LoVo (cell line): ENCODE data around the gene MUC5B.

Experiments
- DNase-seq: peaks from one replicate; pipeline ENCODE4 v3.0.0-alpha.2; 2016; ENCODE audit warnings: low spot score

Gene MUC5B

DNA sequence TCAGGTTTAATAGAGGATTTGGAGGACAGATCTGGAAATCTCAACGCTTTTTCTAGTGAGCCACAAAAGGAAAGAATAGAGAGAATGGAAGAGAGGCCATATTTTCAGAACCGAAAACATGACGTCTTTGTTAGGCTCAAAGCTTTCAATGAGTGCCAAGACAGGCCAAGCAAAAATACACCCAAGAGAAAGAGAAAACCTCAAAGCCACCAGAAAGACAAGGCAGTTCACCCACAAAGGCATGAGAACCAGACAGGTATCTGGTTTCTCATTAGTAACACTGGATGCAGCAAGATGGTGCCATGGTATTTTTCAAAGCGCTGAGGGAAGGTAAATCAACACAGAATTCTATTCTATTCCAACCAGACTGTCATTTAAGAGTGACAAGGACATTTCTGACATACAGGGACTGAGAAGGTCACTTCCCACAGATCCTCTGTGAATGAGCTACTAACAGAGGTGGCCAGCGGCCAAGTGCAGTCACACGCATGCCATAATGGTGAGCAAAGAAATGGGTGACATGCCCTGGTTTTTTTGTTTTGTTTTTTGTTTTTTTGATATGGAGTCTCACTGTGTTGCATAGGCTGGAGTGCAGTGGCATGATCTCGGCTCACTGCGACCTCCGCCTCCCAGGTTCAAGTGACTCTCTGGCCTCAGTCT, 44.7 kb downstream of the MUC5B start:
- no peak for DNase-seq

DNA sequence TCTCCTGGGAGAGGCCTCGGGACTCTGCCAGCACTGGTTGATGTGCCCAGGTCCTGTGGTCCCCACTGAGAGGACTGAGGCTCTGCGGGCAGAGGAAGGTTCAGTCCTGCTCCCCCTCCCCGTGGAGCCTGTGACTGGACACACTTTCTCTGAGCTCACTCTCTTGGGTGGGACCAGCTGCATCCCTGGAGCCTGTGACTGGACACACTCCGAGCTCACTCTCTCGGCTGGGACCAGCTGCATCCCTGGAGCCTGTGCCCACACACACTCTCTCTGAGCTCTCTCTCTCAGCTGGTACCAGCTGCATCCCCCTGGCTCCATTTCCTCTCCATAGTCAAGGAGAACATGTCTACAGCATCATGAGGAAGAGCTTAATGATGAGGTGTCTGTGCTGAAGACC, 47.1 kb downstream of the MUC5B start:
- no peak for DNase-seq

DNA sequence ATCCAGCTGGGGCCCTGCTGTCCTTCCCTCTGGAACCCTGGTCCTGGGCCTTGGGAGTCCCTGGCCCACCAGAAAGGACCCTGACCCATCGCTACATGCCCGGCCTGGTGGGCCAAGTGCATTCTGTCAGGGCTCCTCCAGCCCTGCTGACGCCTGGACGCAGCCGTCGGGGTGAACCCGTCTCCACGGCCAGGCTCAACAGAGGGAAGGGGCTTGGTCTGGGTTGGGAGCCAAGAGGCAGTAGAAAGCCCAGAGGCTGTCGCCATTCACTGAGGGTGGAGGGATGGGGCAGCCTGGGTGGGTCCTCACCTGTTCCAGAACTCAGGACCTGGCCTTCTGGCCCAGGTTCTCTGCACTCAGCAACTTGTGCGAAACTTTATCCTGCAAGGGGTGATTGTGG, 47.6 kb downstream of the MUC5B start:
- DNase-seq, result no peak

DNA sequence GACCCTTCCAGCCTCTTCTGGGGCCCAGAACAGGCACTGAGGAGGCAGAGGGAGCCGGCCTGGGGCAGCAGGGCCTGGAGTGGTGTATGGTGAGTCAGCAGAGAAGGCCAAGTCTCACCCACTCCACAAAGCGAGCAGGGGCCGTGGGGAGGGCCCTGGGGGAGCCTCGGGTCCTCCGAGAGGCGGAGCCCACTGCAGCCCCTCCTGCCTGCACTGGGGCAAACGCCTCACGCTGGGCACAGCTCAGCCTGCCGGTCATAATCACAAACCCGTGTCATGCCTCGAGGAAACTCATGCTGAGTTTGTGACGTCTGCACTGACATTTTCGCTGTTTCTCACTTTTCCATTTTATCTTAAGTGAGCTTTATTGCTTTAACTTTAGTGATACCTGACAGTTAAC, 48.1 kb downstream of the MUC5B start:
- DNase-seq, result no peak

DNA sequence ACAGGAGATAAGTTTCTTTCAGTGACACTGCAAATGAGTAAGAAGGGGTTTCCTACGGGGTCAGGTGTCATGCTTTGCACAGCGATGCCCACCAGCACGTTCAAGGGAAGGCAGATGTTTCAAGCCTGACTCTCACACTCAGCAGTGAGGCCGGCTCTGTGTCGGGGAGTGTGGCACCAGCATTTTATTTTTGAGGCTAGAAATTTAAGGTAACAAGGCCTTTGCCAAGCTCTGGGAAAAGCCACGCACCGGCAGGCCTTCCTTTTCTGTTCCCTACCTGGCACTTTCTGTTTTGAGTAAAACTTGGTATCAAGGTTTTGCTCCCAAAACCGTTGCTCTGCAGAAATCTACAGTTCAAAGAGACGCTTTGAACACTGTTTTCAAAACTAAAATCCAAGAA, 48.5 kb downstream of the MUC5B start:
- no peak for DNase-seq

DNA sequence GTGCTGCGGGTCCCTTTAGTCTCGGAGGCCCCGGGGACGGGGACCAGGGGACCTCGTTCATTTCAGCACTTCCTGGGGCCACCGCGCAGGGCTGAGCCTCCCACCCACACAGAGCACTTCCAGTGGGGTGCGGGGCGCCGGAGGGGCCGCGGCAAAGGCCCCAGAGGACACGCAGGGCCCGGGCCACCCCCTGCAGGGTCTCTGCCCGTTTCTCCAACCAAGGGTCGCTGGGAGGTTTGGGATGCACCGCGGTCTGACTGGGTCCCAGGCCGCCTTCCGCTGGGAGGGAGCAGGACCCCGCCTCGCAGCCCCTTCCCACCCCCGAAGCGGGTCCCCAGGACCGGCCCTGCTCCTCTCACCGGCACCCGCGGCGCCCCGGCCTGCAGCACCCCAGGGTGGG, 49.1 kb downstream of the MUC5B start:
- no peak for DNase-seq

DNA sequence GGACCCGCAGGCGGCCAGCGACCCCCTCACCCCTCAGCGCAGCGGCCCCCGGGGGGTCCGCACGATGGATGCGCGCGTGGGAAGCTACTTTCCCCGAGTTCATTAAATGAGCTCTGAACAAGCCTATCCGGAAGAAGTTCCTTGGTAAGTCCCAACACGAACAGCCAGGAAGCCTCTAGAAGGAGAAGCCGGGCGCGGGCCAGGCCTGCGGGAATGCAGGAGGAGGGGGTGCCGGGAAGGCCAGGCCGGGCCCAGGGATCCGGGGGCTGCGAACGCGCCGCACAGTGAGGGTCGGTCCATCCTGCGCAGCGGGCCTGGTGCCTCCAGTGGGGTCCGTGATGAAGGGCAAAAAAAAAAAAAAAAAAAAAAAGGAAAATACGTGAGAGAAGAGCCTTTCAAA, 49.7 kb downstream of the MUC5B start:
- no peak for DNase-seq

DNA sequence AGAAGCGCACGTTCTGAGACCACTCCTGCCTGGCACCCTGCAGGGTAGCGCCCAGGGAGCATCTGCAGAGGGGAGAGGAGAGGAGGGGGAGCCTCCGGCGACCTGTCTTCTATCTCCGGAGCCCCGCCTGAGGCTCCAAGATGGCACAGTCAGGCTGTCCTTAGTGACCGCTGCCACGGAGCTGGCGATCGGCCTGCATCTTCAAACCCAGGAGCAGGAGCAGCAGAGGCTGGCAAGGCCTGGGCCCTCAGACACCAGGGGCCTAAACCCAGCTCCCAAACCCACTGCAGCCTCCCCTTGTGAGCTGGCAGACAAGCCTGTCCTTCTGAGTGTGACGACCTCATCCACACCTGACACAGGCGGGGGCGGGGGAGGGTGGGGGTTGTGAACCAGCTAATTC, 51.6 kb downstream of the MUC5B start:
- DNase-seq, result no peak

DNA sequence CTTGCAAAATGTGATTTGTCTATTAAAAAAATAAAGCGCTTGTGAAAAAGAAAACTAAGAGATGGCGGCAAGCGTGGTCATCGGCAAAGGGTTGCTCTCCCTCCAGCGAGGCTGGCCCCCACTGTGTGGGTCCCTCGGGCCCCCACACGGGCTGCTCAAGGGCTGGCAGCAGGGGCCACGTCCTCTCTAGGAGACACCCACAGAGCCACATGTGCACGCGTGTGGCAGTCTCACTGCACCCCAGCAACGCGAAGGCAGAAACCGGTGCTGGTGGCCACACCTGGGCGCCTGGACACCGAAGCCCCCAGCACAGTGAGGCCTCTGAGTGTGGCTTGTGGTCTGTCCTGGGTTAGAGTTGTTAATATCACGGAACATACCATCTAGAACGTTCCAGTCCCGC, 52.2 kb downstream of the MUC5B start:
- no peak for DNase-seq

DNA sequence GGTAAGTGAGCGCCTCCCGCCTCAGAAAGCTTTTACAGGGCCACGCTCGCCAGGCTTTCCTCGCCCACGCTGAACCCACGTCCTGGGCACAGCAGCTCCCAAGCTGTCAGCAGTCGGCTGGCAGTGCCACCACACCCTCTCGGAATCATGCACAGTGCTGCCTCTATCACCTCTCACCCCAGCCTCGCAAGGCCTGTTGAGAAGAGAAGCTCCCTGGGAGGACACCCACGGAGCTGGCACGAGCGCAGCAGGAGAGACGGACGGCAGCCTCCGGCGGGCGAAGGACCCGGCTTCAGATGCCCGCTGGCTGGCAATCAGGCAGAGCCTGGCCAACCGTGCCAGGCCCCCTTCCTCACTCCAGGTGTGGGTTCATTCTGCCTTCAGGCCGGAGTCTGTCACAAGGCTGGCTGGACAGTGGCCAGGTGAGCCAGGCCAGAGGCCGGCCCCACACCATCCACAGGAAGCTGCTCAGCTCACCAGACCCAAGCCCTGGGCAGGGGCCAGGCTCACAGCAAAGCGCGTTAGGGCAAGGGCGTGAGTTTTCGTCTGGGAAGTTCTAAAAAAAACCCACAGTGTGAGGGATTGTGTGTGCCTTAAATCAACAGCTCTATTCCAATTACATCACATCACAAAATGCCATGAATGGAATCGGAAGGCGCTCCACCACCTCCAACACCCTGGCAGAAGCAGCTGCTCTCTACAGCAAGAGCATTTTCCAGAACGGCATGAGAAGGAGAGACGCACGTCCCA, 53.4 kb downstream of the MUC5B start:
- DNase-seq, result no peak

DNA sequence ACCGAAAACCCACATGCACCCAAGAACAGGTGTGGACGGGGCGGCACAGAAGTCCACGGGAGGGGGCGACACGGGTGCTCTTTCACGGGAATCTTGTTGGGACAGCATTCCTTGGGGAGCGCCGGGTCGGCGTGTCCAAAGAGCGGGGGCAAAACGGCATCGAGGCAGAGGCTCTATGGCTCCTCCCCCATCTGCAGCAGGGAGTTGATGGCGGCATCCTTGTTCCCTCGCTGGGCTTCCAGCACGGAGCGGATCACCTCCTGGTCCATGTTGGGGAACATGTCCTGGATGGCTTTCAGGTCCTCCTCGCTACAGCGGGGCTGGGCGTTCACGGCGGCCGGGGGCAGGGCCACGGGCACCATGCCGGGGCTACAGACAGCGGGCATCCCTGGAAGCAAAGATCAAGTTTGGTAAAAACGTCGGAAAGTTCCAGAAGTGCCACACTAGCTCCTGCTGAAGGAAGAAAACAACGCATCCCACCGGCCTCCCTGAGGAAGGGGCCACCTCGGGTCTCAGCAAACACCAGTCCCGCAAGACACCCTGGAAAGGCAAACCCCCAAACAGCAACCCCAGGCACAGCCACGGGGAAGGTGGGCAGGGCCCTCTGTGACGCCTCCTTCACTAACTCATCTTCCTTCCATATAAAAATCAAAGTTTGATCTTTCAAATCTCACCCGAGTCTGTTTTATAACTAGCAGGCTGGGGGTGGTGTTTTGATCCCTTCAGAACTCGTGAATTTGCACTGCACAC, 54.2 kb downstream of the MUC5B start:
- no peak for DNase-seq

DNA sequence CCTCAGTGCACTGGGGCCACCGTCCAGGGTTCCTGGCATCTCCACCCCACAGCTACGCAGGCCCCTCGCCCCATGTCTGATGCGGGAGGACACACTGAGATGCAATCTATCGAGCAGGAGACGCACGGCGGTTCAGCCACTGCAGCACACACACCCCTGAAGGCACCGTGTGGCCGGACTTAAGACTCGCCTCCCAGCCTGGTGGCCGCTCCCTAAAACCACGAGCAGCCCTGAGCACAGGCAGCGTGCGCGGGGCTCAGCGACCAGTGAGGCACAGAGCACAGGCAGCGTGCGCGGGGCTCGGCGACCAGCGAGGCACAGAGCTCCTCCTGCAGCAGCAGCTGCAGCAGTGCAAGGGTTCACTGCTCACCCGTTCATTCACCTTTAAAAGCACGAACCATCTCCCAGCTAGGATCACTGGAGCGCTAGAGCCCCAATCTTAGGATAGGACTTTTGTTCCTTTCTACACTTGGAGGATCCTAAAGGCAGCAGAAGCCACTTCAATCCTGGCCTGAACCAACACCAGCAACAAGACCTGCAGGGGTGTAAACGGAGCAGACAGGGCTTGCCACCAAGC, 55.2 kb downstream of the MUC5B start:
- DNase-seq, result no peak

DNA sequence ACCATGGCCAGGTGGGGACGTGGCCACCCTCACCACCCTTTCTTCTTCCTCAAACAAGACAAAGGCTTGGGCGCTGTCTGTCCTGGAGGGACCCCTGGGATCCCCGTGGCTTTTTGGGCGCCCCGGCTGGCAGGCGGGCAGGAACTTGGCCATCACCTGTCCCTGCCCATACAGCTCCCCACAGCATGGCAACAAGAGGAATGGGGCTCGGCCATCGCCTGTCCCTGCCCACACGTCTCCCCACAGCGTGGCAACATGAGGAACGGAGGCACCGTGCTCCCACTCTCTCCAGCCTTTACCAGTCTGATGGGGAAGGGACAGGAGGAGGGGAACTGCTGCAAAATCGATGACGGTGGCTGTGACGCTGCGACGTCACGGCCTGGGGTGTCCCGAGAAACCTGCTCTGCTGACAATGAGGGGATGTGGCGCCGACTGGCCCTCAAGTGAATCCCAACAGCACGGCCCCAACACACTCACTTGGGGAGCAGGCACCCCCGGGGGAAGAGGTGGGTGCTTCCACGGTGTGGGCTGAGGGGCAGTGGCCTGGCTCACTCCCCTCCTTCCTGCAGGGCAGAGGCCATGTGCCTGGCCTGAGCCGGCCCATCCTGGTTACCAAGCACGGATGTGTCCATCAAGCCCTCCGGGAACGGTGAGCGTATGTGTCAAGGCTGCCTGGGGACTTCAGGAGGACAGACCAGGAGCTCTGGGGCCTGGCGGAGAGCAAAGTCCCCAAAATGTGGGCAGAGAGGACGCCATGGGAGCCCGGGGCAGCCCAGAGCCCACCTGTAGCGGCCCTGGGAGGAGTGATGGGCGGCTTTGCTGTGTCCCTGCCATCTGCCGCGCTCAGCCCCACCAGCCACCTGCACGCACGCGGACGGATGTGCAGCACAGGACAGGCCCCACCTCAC, 56.2 kb downstream of the MUC5B start:
- no peak for DNase-seq

DNA sequence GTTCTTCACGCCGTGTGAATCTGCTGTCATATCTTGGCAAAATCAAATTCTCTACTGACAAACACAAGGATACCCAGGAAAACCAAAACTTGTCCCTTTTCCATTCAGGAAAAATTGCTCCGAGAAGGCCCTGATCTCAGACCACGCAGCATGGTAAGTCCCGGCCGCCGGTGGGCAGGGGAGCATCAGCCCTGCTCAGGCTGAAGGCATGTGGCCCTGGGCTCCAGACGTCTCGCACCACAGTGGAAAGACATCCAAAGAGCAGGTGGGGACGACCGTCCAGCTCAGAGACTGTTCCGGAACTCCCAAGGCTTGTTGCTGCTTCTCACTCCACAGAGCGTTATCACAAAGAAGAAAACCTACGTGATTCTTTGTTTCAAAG, 56.8 kb downstream of the MUC5B start:
- DNase-seq, result no peak

DNA sequence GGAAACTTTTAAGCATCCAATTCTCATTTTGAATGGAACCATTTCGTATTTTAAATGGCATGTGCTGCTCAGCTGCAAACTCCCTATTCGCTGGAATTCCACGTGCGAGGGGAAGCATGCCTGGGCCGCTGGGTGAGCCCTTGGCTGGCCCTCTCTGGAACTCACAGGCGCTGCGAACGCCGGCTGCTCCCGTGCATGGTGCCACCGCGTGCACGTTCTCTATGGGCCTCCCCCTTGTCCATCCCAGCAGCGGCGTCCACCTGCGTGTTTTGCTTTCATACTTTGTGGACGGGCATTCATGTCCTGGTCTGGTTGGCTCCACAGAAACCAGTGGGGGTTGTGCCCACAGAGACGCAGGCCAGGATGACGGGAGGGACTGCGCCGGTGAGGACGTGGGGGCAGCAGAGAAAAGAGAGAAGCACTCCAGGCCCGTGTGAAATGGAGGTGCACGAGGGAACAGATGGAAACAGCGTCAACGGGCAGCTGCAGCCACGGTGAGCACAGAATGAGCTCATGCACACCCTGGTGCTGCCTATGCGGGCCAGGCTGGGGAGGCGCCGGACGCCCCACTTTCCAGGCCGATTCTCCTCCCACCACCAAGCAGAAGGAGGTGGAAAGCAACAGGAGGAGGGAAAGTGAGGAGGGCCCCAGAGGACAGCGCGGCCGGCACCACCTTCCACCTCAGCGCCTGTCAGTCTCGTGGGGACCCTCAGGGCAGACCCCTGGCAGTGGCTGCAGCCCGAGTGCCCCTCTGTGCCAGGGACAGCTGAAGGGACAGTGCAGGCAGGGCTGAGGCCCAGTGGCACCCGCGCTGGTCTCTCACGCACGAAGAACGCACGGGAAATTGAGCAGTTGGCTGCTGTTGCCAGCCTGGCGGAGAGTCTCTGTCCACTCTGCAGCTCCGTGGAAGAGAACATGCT, 57.5 kb downstream of the MUC5B start:
- DNase-seq, result no peak

DNA sequence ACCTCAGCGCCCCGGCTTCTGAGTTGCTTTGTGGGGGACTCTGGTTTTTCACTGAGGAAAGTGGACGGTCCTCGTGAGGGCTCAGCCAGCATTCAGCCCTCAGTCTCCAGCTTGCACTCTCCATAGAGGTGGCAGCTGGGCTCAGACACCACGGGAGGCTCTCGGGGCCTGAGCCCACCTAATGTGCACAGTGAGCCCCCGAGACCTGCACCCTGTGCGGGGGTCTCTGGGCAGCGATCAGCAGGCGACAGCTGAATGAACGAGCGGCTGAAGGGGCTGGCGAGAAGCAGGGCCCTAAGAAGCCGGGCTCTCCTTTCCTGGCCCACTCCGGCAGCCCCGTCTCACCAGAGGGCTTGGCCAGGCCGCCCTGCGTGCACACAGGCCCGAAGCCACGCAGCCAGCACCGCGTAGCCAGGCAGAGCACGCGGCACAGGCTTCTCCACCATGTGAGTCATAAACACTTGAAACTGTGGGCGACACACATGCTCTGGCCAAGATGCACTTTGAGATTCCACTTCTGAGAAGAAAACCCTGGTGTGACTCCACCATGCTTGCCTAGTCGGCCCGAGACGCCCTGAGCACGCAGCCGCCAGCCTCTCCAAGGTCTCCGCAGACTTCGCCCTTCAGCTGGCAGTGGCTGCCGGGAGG, 58.6 kb downstream of the MUC5B start:
- DNase-seq, result no peak

DNA sequence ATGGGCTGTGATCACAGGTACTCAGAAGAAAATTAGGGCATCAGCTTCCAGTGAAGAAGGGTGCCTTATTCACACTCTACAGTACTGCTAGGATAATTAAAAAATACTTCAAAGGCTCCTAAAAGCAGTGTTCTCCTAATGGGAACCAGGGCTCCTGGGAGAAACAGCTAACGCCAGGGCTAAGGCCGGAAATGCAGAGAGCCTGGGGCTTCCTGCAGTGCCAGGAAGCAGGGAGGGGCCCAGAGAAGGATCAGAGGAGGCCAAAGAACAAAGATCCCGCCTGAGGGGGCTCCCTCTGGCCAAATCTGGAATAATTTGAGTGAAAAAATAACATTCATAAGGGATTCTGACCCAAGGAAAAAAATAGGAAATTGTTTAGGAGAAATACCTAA, 59.1 kb downstream of the MUC5B start:
- no peak for DNase-seq

DNA sequence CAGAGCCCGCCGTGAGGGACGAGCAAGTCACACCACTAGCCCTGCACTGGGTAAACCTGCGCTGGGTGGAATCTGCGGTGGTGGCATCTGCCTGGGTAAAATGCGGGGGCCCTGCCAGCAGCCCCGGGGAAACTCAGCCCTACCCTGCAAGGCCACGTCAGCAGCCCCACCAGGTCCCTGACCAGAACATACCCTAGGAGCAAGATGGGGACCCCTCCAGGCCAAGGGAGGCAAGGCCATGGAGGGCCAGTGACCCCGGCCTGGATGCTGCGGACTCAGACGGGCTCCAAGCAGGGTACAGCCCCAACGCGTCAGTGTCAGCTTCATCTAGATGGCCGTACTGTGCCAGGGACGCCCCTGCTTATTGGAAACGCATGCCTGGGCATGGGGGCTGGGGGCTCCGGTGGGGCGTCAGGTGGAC, 60.2 kb downstream of the MUC5B start:
- no peak for DNase-seq

DNA sequence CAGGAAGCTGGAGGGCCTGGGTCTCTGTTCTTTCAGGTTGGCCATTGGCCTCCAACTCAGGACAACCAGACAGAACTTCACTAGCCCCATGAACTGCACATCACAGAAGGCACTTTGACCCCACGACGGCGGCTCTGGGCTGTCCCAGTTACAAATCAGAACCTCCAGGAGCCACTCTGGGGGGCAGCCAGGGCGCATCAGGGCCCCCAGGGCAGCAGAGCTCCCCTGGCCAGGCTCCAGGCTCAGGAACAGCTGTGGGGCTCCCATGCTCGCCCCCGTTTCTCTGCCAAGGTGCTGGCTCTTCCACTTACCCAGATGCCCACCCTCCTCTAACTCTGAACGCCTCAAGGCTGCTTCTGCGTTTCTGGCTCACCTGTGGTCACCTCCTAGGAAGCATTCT, 61.0 kb downstream of the MUC5B start:
- no peak for DNase-seq

DNA sequence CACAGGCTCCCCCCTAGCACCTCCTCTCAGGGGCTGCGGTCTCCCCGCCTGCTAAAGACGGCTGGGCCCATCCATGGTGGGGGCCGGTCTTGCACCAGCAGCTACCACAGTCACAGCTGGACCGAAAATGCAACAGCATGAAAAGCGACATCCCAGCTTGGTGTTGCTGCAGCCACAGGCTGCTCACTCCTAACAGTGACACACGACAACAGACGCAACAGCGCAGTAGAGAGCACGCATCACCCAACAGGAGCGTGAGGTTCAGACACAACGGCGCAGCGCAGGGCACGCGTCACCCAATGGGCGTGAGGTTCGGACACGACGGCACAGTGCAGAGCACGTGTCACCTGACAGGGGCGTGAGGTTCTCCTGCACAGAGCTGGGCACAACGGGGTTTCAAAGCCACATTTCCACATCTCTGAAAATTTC, 62.5 kb downstream of the MUC5B start:
- no peak for DNase-seq
